Mononuclear cell (primary cell): ENCODE results near the gene TBKBP1. TPM values are rescaled to one million over a fixed set of nuclear protein-coding genes. Genes with fewer than 3 reads are reported as not detected.

Experiments
- H3K27me3 ChIP-seq: 2 replicates; pipeline ENCODE4 v1.6.0; 2011; ENCODE audit warnings: low read length, control low read depth; ENCODE audit not compliant: insufficient read depth
- H3K4me1 ChIP-seq: 2 replicates; pipeline ENCODE4 v1.5.1; 2011; ENCODE audit warnings: mild to moderate bottlenecking, low read length, control low read depth; ENCODE audit not compliant: insufficient read depth
- H3K4me3 ChIP-seq: 2 replicates; pipeline ENCODE4 v1.5.1; 2011; ENCODE audit warnings: mild to moderate bottlenecking, low read length, moderate library complexity
- H3K9me3 ChIP-seq: 2 replicates; pipeline ENCODE4 v1.5.1; 2011; ENCODE audit warnings: low read depth, mild to moderate bottlenecking, control low read depth, low read length
- total RNA-seq: library from RNA; depleted of rRNA; stranded (reverse); fragments of >200 nt; gene quantifications from one replicate; pipeline ENCODE4 v1.2.3, GENCODE V29; 2012

Gene TBKBP1
- total RNA-seq, 1 donor, result 4.7 TPM

DNA sequence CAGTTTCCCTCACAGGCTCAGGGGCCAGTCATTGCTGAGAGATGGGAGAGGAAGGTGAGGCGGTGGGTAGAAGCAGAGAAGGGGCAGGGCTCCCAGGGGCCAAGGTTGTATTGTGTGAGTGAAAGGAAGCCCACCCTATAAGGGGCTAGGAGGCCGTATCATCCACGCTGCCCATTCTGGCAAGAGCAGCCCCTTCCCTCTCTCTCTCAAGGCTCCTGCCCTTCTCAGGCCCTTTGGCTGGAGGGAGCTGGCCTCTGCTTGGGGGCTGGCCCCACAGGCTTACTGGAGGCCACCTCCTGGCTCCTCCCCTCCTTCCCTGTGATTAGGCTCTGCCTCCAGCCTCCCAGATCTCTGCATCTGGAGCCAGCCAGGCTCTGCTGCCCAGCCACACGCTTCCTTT lies 7.6 kb downstream of the TBKBP1 start:
- peaks cover 65% of the 10 kb centered on the region for H3K4me1 ChIP-seq
- no peak overlapping the region for H3K4me3 ChIP-seq
- H3K27me3 ChIP-seq, result no peaks in the 10 kb centered on the region
- H3K9me3 ChIP-seq, result no peaks in the 10 kb centered on the region

DNA sequence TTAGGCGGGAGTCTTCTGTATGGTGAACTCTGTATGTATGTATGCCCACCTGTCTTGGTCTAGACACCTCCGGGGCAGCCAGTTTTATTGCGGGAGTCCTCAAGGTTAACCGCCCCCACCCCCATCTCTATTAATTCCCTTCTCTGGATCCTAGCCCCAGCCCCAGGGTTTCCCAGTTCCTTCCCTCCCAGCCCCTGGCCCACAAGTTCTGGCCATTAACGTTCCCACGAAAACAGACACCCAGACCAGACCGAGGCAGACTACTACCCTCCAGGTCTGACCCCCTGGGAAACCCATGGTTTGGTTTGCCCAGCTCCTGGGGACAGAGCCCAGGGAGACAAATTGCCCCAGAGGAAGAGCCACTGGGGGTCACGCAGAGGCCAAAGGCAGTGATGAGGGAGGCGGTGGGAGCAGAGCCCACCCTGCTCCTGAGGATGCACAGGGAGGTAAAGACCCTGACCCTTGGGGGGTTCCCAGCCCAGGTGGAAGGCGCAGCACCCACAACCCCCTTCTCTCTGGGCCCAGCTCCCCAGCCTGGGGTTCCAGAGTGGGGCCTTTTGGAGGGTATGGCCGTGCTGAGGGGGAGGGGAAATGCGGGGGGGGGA lies 8.5 kb downstream of the TBKBP1 start:
- peaks cover 74% of the 10 kb centered on the region for H3K4me1 ChIP-seq
- H3K27me3 ChIP-seq, result no peaks in the 10 kb centered on the region
- no peaks in the 10 kb centered on the region for H3K9me3 ChIP-seq
- no peak overlapping the region for H3K4me3 ChIP-seq

DNA sequence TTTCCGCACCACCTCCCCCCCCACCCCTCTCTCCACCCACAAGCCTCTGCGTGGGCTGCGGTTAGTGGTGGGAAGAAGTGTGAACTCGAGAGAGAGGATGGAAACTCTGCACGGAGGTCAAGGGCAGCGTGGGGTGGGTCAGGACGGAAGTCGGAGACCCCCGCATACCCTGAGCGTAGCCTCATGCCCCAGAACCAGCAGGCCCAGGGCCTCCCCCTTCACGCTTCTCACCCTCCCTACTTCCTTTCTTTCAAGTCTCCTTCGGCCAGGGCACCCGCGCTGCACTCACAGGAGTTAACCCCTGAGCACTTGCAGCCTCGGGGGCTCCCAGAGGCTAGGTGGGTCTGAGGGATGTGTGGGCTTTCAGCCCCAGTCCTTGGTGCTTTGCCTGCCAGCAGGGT lies 9.2 kb downstream of the TBKBP1 start:
- H3K4me3 ChIP-seq, result no peak overlapping the region

DNA sequence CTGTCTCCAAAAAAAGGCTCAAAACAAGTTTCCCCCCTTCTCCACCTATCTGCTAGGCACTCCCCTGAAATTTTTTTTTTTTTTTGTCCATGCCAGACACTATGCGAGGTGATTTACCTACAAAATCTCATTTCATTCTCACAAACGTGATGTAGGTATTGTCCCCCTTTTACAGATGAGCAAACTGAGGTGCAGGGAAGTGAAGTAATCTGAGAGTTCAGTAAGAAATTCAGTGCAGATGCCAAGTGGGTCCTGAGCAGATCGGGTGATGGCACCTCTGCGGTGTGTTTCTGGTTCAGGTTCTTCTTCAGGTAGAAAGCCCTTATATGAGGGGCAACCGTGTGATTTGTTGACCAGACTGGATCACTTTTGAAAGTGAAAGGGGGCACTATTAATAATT lies 9.7 kb downstream of the TBKBP1 start:
- Histone ChIP-seq H3K27me3 (no peaks in the 10 kb centered on the region), H3K4me3 (no peak overlapping the region), H3K9me3 (no peaks in the 10 kb centered on the region), H3K4me1 (peaks cover 70% of the 10 kb centered on the region)

More for the DNA sequence above, 9.2 kb downstream of the TBKBP1 start:
- no peaks in the 10 kb centered on the region for H3K27me3 ChIP-seq
- H3K4me1 ChIP-seq, result peaks cover 75% of the 10 kb centered on the region
- H3K9me3 ChIP-seq, result no peaks in the 10 kb centered on the region

GRCh38 chr17:47704116-47704515 lies 10.2 kb downstream of the TBKBP1 start:
- Histone ChIP-seq H3K9me3 (no peaks in the 10 kb centered on the region), H3K4me3 (no peak overlapping the region), H3K4me1 (peaks cover 67% of the 10 kb centered on the region), H3K27me3 (no peaks in the 10 kb centered on the region)

DNA sequence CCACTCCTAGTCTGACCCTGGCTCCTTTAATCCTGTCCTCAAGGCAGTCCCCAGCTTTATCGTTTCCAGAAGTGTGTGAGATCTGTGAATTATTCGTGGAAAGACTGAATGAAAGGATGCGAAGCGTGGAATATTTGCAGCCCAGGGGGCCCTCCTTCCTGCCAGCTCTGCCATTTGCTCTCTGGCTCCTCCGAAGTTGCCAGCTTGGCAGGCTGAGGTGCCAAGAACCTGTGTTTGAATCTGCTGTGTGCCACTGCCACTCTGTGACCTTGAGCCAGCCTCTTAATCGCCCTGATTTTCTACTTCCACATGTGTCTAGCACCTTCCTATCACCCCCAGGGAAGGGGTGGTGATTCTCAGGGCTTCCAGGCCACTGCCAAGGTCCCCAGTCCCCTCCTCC lies 10.8 kb downstream of the TBKBP1 start:
- no peaks in the 10 kb centered on the region for H3K27me3 ChIP-seq
- no peaks in the 10 kb centered on the region for H3K9me3 ChIP-seq
- no peak overlapping the region for H3K4me3 ChIP-seq
- peaks cover 65% of the 10 kb centered on the region for H3K4me1 ChIP-seq

GRCh38 chr17:47705536-47706530 lies 11.9 kb downstream of the TBKBP1 start:
- Histone ChIP-seq H3K9me3 (no peaks in the 10 kb centered on the region), H3K4me3 (no peak overlapping the region), H3K27me3 (no peaks in the 10 kb centered on the region), H3K4me1 (peaks cover 65% of the 10 kb centered on the region)

DNA sequence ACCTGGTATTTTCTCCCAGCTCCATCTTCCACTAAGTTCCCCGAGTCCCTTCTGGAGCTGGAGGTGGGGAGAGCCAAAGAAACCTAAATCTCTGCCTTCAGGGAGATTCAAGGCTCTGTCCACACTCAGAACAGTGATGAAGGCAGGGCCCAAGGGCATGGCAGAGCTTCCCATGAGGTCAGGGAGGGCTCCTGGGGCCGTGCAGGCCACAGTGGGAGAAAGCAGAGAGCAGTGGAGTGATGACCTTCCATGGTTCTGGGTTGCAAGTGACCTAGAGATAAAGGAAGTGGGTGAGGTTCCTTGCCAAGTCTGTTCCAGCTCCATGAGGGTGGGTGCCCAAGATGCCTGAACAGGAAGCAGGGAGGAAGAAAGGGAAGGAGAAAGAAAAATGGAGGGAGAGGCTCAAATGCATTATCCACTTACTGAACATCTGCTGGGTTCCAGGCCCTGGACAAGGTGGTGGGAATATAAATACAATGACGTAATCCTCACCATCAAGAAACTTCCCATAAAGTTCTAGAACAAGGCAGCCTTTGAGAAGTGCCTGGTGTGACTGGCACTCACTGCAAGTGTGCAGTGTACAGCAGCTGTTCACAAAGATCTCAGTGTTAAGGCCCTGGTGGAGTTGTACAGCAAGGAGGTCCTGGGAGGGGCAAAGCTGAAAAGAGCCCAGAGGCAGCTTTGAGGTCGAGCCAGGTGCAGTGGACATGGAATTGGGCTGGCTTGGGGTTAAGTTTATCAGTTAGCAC lies 13.3 kb downstream of the TBKBP1 start:
- H3K4me3 ChIP-seq, result no peak overlapping the region

DNA sequence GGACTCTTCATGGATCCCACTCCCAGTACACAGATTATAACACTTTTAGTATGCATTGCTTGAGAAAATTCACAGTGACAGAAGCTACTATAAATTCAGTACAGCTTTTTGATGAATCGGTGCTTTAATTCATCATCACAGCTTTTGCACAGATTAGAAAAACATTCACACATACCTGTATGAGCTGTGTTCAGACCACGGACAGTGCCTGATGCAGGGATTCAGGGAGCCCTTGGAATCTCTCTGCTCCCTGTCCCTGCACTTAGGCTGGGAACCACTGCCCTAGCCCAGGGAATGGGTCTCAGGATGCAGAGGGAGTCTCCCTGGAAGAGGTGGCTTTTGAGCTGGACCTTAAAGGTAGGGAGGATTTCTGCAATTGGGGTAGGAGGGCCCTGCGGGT lies 13.9 kb downstream of the TBKBP1 start:
- H3K4me3 ChIP-seq, result no peak overlapping the region
- peaks cover 61% of the 10 kb centered on the region for H3K4me1 ChIP-seq
- no peaks in the 10 kb centered on the region for H3K9me3 ChIP-seq
- H3K27me3 ChIP-seq, result no peaks in the 10 kb centered on the region

More for the DNA sequence above, 13.3 kb downstream of the TBKBP1 start:
- no peaks in the 10 kb centered on the region for H3K9me3 ChIP-seq
- peaks cover 61% of the 10 kb centered on the region for H3K4me1 ChIP-seq
- no peaks in the 10 kb centered on the region for H3K27me3 ChIP-seq

DNA sequence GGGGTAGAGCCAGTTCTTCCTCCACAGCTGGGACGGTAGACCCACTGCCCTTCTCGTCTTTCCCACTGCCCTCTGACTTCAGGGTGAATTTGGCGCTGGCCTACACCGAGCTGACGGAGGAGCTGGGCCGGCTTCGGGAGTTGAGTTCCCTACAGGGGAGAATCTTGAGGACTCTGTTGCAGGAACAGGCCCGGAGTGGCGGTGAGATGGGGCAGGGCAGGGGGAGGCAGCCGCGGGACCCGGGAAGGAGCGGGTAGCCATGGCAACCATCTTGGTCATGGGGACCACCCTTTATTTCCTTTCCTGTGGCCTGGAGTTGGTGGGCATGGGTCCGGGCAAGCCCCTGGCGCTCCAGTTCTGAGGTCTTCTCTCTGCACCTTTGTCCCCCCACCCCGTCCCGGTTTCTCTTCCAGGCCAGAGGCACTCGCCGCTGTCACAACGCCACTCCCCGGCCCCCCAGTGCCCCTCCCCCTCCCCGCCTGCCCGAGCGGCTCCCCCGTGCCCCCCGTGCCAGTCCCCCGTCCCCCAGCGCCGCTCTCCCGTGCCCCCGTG lies 14.4 kb downstream of the TBKBP1 start:
- H3K27me3 ChIP-seq, result no peaks in the 10 kb centered on the region
- no peak overlapping the region for H3K4me3 ChIP-seq
- H3K9me3 ChIP-seq, result no peaks in the 10 kb centered on the region
- peaks cover 61% of the 10 kb centered on the region for H3K4me1 ChIP-seq

DNA sequence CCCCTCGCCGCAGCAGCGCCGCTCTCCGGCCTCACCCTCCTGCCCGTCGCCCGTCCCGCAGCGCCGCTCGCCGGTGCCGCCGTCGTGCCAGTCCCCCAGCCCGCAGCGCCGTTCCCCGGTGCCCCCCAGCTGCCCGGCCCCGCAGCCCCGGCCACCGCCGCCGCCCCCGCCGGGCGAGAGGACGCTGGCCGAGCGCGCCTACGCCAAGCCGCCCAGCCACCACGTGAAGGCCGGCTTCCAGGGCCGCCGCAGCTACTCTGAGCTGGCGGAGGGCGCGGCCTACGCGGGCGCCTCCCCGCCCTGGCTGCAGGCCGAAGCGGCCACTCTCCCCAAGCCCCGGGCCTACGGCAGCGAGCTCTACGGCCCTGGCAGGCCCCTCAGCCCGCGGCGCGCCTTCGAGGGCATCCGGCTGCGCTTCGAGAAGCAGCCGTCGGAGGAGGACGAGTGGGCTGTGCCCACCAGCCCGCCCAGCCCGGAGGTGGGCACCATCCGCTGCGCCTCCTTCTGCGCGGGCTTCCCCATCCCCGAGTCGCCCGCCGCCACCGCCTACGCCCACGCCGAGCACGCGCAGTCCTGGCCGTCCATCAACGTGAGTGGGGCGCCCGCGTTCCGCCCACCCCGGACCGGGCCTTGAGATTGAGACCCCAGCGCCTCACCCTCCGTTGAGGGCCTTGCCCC lies 15.0 kb downstream of the TBKBP1 start:
- no peaks in the 10 kb centered on the region for H3K9me3 ChIP-seq
- H3K4me3 ChIP-seq, result no peak overlapping the region
- H3K27me3 ChIP-seq, result no peaks in the 10 kb centered on the region
- H3K4me1 ChIP-seq, result peaks cover 61% of the 10 kb centered on the region

DNA sequence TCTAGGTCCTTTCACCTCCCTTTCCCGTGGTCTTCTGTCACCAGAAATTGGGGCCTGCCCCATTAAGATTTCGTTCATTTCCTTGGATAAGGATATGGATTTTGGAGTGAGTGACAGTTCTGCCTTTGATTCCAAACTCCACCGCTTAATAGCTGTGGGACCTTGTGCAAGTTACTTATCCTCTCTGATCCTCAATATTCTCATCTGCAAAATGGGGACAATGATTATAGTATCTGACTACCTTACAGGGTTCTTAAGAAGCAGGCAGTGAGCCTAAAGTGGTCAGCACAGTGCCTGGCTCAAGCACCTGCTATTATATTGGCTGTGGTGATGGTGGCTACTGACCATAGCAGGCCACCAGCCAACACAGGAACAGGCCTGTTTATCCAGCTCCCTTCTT lies 15.6 kb downstream of the TBKBP1 start:
- peaks cover 61% of the 10 kb centered on the region for H3K4me1 ChIP-seq
- no peaks in the 10 kb centered on the region for H3K27me3 ChIP-seq
- H3K4me3 ChIP-seq, result no peak overlapping the region
- no peaks in the 10 kb centered on the region for H3K9me3 ChIP-seq

DNA sequence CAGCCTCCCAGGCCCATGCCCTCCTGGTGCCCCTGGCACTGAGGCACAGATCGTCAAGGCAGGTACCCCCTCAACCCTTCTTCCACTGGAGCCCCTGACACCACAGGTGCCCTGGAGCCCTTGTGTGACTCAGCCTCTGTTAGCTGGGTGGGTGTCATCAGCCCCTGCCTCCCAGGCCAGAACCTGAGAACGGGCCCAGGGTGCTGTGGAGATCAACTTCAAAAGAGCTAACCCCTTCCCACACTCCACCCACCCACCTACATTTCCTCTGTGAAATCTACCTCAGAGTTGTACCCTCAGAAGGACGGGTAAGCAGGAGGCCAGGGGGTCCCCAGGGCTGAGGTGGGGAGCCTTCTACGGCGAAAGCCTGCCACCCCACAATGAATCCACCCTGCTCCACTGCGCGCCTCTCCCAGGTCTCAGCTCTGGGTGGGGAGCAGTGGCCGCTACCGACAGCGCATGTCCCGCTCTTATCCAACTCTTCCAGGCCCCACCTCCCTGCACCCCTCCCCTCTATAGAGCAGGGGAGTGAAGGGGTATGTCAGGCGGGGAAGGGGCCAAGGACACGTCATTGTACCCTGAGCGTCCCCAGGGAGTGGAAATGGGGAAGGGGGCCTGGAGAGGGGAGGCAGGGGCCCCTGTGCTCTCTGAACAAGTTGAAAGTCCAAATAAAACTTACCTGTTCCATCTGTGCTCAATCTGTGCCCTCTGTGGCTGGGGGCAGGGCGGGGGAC lies 17.6 kb downstream of the TBKBP1 start:
- Histone ChIP-seq H3K4me1 (peaks cover 59% of the 10 kb centered on the region), H3K4me3 (no peak overlapping the region), H3K9me3 (no peaks in the 10 kb centered on the region), H3K27me3 (no peaks in the 10 kb centered on the region)
